ENCODE results near the gene TNNT3.
"Not testable (repeated sequence)": the region's sequence is repeated elsewhere in the genome, so short reads cannot be mapped to it uniquely, and the experiment has no call there.

The TNNT3 gene

DNA sequence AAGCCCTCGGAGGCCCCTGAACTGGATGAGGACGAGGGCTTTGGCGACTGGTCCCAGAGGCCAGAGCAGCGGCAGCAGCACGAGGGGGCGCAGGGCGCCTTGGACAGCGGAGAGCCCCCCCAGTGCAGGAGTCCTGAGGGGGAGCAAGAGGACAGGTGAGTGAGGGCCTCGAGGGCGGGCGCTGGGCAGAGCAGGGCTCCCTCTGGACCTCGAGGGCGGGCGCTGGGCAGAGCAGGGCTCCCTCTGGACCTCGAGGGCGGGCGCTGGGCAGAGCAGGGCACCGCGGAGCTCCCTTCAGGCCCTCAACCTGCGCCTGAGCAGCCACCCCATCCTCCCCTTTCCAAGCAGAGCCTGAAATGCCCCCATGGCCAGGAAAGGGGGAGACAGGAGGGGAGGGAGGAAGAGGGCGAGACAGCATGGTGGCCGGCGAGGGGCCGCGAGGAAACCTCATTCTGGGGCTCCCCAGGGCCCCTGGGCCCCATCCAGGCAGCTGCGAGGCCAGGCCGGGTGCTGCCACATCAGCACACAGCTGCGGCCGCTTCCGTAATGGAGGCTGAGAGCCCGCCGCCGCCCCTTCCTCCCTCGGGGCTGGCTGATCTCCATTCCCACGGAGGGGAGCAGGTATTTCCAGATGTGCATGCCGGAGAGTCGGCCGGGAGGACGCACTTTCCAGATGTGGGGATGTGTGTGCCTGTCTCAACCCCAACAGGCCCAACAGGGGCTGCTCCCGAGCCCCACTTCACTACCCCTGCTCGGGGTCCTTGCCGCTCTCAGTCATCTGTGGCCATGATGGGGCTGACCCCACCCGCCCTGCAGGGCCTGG lies 37.9 kb upstream of the TNNT3 start:
- no peak for DNase-seq

- DNase-seq, result peak; percentile 86
These were observed 37.0 kb upstream of the TNNT3 start for GRCh38 chr11:1882265-1883238.

GRCh38 chr11:1883346-1884302 lies 35.9 kb upstream of the TNNT3 start:
- no peak for DNase-seq

- no peak for DNase-seq
These were observed 35.2 kb upstream of the TNNT3 start for GRCh38 chr11:1884303-1884700.

GRCh38 chr11:1886551-1886950 lies 33.0 kb upstream of the TNNT3 start:
- not testable (repeated sequence) for DNase-seq

DNA sequence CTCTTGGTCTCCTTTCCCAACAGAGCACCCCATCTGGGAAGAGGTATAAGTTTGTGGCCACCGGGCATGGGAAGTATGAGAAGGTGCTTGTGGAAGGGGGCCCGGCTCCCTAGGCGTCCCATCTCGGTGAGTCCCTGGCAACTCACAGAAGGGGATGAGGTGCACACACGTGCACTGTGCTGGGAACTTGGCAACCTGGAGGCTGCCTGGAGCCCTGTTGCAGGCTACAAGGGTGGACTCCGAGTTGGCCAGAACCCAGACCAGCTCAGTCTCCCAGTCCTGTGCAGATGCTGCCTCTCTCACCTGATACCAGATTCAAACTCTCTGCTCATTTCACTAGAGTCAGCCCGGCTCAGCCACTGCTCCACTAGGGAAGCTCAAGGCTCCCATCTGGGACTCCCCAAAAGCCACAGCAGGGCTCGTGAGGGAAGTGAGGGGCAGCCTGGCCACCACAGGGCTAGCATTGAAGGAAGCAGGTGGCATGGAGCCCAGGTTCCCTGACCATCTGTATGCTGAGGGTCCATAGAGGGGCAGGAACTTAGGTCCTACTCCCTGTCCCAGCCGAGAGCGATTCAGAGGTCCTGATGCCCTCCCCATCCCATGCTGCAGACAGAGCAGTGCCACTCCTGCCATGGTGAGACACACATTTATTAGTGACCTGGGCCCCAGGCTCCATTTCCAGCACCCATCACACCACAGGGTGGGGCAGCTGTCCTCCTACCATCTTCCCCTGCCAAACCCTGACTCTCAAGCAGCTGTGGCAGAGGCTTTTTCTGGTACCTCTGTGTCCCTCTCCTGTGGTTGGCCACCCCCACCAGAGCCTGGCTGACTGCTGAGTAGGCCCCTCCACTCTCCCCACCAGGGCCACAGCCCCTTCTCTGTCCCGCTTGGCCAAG lies 31.8 kb upstream of the TNNT3 start:
- no peak for DNase-seq

DNA sequence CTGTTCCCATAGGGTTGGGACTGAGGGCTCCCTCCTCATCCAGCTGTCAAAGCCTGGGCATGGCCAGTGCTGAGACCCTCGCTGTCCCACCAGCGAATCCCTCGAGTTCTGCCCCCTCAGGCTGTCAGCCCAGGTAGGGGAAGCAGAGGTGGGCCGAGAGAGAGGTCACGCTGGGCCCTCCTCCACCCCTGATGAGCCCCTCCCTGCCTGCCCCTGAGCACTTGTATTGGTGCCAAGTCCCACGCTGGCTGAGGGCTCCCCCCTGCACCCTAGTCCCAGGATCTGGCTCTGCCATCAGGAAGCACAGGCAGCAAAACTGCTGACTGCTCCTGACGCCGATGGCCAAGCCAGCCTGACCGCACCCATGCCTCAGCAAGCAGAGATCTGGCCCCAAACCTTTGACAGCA lies 31.2 kb upstream of the TNNT3 start:
- DNase-seq, result no peak

DNA sequence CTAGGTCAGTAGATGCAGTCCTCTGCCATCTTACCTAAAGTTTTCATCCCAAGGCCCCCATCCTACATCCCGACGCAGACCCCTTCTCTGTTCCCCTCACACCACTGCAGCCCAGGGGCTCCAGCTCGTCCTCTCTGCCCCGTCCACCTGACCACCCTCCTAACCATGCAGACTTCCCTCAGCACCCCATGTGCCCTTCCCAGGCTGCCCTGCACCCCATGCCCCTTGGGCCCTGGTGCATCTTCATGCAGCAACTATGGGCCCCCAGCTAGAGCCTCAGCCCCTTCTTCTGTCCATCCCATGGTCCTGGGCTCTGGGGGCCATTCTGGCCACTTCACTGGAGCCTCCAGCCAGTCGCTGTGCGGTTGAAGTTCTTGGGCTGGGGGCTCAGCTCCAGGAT lies 30.7 kb upstream of the TNNT3 start:
- DNase-seq, result no peak

DNA sequence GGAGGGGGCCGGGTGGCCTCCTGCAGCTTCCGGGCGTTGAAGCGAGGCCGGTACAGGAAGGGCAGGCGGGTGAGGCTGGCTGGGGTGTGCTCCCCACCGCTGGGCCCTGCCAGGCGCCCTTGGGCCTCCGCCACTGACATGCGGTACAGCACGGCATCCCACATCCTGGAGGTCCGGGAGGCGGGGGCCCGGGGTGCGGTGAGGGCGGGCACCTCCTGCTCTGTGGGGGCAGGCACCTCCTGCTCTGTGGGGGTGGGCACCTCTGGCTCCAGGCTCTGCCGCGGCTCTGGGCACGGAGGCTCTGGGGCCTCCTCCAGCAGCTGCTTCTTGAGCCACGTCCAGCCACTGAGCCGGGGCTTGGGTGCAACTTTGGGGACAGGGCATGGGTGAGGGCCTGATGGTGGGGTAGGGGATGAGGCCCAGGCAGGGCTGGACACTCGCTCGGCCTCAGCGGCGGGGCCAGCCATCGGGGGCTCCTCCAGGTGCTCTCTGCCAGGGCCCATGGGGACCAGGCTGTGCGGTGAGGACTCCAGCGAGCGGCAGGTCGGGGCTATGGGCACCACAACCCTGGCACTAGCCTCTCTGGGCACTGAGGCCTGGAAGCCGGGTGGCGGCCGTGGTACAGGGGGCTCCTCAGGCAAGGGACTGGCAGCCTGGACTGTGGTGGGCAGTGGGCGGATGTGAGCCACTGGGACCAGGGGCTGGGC lies 30.1 kb upstream of the TNNT3 start:
- DNase-seq, result peak; percentile 64

DNA sequence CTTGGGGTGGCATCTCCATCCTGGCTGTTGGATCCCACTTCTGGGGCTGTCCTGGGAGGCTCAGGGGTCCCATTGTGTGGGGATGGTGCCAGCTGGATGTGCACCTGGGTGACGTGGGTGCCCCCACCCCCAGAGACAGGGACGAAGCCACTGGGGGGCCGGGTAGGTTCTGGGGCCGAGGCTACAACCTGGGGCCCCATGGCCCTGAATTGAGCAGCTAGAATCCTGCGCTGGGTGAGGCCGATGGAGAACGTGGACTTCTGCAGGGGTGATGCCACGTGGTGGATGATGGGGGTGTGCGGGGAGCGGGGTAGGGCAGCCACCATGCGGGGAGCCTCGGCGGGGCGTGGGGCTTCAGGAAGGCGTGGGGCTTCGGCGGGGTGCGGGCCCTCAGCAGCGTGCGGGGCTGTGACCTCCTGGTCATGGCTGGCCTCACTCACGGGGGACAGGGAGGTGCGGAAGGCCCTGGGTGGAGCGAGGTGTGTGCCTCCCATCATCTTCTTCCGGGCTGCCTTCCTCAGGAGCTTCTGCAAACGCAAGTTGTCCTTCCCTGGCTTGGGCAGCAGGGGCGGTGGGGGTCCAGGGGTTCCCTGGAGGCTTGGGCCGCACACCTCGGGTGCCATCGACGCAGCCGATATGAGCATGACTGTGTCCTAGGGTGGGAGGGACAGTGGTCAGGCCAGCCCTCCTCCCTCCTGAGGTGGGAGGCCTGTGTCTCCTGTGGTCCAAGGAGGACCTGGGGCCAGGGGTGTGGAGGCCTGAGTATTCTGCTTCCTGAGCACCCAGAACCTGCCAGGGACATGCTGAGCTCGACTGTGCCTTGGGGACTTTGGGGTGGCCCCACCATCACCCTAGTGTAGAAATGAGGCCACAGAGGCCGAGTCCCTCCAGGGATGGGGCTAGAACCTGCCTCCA lies 29.3 kb upstream of the TNNT3 start:
- DNase-seq, result peak; percentile 41

GRCh38 chr11:1890856-1891830 lies 28.4 kb upstream of the TNNT3 start:
- DNase-seq, result no peak

DNA sequence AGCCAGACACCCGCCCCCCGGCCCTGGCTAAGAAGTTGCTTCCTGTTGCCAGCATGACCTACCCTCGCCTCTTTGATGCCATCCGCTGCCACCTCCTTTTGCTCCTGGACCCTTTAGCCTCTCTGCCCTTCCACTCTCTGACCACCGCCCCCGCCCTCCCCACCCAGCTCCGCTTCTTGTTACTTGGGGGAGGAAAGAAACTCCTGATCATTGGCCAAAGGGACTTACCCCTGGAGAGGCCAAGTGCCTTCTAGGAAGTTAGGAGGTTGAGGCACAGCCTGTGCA lies 27.7 kb upstream of the TNNT3 start, which contains the start of gene PRR33:
Gene PRR33, minus strand, starts transcription at position 65 of the 285 bp plus-strand sequence. CDS start 1,311 bp downstream, outside the sequence.
- DNase-seq, result no peak

GRCh38 chr11:1892116-1892515 lies 27.4 kb upstream of the TNNT3 start:
- DNase-seq, result no peak

DNA sequence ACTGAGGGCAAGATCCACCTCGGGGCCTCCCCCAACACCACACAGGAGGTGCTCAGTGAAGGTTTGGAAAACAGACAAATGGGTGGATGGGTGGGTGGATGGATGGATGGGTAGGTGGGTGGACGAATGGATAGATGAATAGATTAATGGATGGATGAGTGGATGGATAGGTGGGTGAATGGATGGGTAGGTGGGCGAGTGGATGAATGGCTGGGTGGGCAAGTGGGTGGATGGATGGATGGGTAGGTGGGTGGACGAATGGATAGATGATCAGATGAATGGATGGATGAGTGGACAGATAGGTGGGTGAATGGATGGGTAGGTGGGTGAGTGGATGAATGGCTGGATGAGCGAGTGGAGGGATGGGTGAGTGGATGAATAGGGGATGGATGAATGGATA lies 26.9 kb upstream of the TNNT3 start:
- DNase-seq, result no peak

DNA sequence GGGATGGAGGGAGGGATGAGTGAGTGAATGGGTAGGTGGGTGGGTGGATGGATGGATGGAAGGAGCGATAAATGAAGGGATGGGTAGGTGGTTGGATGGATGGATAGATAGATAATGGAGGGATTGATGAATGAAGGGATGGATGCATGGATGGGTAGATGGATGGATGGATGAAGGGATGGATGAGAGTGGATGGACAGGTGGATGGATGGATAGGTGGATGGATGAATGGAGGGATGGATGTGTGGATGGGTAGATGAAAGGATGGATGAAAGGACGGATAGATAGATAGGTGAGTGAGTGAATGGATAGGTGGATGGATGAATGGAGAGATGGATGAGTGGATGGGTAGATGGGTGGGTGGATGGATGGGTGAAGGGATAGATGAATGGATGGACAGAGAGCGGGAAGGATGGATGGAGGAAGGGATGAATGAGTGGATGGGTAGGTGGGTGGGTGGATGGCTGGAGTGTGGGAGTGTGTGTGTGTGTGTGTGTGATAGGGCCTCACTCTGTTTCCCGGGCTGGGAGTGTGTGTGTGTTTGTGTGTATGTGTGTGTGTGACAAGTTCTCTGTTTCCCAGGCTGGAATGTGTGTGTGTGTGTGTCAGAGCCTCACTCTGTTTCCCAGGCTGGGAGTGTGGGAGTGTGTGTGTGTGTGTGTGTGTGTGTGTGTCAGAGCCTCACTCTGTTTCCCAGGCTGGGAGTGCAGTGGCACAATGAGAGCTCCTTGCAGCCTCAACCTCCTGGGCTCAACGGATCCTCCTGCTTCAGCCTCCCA lies 25.7 kb upstream of the TNNT3 start:
- DNase-seq, result no peak

DNA sequence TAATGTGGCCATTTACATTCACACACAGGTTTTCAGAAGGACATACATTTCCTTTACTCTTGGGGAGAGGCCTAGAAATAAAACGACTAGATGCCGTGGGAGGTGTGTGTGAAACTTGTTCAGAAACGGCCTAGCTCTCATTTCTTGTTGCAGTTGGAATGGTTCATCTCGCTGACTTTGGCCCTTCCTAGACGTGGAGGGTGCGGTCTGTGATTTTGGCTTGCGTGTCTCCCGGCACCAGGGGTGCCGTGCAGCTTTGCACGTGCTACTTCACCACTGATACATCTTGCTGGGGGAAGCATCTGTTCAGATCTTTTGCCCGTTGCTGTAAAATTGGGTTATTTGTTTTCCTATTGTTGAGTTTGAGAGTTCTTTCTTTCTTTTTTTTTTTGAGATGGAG lies 24.7 kb upstream of the TNNT3 start:
- DNase-seq, result no peak

- DNase-seq, result no peak
These were observed 23.0 kb upstream of the TNNT3 start for GRCh38 chr11:1896468-1896867.

- DNase-seq, result peak; percentile 65
These were observed 22.6 kb upstream of the TNNT3 start for GRCh38 chr11:1896923-1897322.
